Jurkat, Clone E6-1 (cell line): ENCODE results near the gene RNF126.
"Not testable (repeated sequence)": the region's sequence is repeated elsewhere in the genome, so short reads cannot be mapped to it uniquely, and the experiment has no call there.

ENCODE experiments used
- DNase-seq: peaks from one replicate; pipeline ENCODE4 v3.0.0-alpha.2; 2011; ENCODE audit warnings: low read depth, low spot score
- H3K4me3 ChIP-seq: 2 replicates; pipeline ENCODE4 v1.5.1; 2011; ENCODE audit warnings: mild to moderate bottlenecking, low read length, control low read depth, moderate library complexity

RNF126 gene

GRCh38 chr19:634975-635652 is 27.9 kb downstream of the RNF126 start:
- no peak overlapping the region for H3K4me3 ChIP-seq
- no peak for DNase-seq

GRCh38 chr19:633786-634639 is 29.0 kb downstream of the RNF126 start:
- H3K4me3 ChIP-seq = peak overlapping the region; percentile 94
- DNase-seq = no peak

- peak within 1 kb of the TSS; percentile 94 for H3K4me3 ChIP-seq
- DNase-seq = peak; percentile 97
Measured at GRCh38 chr19:633068-633785, 29.8 kb downstream of the RNF126 start, which contains the start of gene POLRMT. POLRMT (minus strand) TSS chr19:633537; CDS start chr19:633512, 25 bp downstream.

- no peak for DNase-seq
- H3K4me3 ChIP-seq = peak overlapping the region; percentile 94
Measured at GRCh38 chr19:632579-633067, 30.4 kb downstream of the RNF126 start.

GRCh38 chr19:629961-630714 is 32.9 kb downstream of the RNF126 start:
- no peak for DNase-seq
- no peak overlapping the region for H3K4me3 ChIP-seq

- not testable (repeated sequence) for H3K4me3 ChIP-seq, DNase-seq
Measured at GRCh38 chr19:629515-629914, 33.5 kb downstream of the RNF126 start.

- no peak for DNase-seq
- H3K4me3 ChIP-seq = no peak overlapping the region
Measured at GRCh38 chr19:628168-628567, 34.8 kb downstream of the RNF126 start.

GRCh38 chr19:626566-626965 is 36.4 kb downstream of the RNF126 start:
- DNase-seq, H3K4me3 ChIP-seq: not testable (repeated sequence)

- H3K4me3 ChIP-seq = no peak overlapping the region
- DNase-seq = no peak
Measured at GRCh38 chr19:625257-625656, 37.8 kb downstream of the RNF126 start.

GRCh38 chr19:624433-625109 is 38.4 kb downstream of the RNF126 start:
- no peak overlapping the region for H3K4me3 ChIP-seq
- DNase-seq = no peak

GRCh38 chr19:623974-624373 is 39.0 kb downstream of the RNF126 start:
- DNase-seq = no peak
- H3K4me3 ChIP-seq = no peak overlapping the region

GRCh38 chr19:623175-623916 is 39.7 kb downstream of the RNF126 start:
- no peak overlapping the region for H3K4me3 ChIP-seq
- DNase-seq = no peak

- no peak overlapping the region for H3K4me3 ChIP-seq
- no peak for DNase-seq
Measured at GRCh38 chr19:622666-623065, 40.3 kb downstream of the RNF126 start.

- no peak for DNase-seq
- no peak overlapping the region for H3K4me3 ChIP-seq
Measured at GRCh38 chr19:621819-622218, 41.2 kb downstream of the RNF126 start.

GRCh38 chr19:621191-621590 is 41.8 kb downstream of the RNF126 start:
- not testable (repeated sequence) for H3K4me3 ChIP-seq, DNase-seq

- no peak overlapping the region for H3K4me3 ChIP-seq
- no peak for DNase-seq
Measured at GRCh38 chr19:620166-620862, 42.7 kb downstream of the RNF126 start.

- no peak for DNase-seq
- H3K4me3 ChIP-seq = no peak overlapping the region
Measured at GRCh38 chr19:619286-620002, 43.6 kb downstream of the RNF126 start.
